GM12872 (cell line): ENCODE results near the gene SNX30.

ENCODE experiments used
- TF ChIP-seq, protein P1 (sequence below): IDR thresholded peaks from 3 replicates; pipeline ENCODE4 v1.5.1; 2011; ENCODE audit warnings: low read depth, mild to moderate bottlenecking, low read length, moderate library complexity; ENCODE audit not compliant: insufficient read depth

The SNX30 gene

DNA sequence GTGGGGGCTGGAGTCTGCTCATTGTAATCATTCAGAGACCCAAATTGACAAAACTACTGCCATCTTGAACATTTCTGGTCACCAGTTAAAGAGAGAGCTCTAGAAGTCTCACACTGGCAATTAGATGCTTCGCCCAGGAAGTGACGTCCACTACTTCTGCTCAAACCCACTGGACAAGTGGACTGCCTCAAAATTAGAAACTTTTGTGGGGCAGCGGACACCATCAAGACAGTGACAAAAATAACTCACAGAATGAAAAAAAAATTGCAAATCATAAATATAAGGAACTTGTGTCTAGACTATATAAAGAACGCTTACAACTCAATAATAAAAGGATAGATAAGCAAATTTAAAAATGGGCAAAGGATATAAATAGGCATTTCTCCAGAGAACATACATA, 149.9 kb downstream of the SNX30 start:
- TF ChIP-seq, protein P1, sequence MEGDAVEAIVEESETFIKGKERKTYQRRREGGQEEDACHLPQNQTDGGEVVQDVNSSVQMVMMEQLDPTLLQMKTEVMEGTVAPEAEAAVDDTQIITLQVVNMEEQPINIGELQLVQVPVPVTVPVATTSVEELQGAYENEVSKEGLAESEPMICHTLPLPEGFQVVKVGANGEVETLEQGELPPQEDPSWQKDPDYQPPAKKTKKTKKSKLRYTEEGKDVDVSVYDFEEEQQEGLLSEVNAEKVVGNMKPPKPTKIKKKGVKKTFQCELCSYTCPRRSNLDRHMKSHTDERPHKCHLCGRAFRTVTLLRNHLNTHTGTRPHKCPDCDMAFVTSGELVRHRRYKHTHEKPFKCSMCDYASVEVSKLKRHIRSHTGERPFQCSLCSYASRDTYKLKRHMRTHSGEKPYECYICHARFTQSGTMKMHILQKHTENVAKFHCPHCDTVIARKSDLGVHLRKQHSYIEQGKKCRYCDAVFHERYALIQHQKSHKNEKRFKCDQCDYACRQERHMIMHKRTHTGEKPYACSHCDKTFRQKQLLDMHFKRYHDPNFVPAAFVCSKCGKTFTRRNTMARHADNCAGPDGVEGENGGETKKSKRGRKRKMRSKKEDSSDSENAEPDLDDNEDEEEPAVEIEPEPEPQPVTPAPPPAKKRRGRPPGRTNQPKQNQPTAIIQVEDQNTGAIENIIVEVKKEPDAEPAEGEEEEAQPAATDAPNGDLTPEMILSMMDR, result no peak

DNA sequence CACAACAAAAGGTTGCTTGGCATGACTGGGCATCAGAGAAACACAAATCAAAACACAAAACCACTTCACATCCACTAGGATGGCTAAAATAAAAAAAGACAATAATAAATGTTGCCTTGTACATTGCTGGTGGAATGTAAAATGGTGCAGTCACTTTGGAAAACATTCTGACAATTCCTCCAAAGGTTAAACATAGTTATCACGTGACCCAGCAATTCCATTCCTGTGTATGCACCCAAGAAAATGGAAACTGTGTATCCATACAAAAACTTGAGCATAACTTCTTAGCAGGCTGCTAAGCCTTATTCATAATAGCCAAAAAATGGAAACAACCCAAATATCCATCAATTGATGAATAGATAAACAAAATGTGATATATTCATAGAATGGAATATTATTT, 150.3 kb downstream of the SNX30 start:
- TF ChIP-seq, protein P1, result no peak

DNA sequence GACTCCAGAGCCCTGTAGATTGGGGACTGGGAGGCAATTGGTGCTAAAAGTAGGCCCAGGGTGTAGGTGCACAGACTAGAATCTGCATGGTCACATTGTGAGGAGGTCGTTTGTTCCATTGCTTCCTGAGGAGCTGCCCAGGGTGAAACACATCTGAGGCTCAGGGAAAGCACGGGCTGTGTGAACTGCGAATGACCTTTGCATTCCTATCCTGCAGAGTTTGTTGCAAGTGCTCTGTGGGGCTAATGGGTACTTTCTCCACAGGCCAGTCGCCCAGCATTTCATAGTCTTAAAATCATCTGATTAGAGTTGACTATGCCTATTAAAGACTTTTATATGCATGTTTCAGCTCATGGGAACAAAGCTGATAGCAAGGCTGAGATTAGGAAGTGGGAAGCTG, 154.5 kb downstream of the SNX30 start:
- TF ChIP-seq, protein P1, result no peak

DNA sequence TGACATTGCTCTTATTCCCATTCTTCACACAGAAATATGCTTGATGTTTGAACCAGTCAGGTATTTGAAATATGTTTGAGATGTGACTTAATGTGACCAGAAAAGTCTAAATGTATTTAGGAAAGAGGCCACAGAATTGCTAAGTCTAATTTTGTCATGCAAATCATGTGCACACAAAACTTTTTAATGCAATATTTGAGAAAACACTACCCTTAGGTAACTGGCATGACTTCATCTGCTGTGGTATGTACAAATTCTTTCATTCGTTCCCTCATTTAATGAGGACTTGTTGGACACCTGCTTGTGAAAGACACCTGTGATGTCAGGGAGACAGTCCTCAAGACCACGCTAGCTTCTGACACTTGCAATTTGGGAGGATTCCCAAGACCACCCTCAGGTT, 161.2 kb downstream of the SNX30 start:
- TF ChIP-seq, protein P1, result no peak

DNA sequence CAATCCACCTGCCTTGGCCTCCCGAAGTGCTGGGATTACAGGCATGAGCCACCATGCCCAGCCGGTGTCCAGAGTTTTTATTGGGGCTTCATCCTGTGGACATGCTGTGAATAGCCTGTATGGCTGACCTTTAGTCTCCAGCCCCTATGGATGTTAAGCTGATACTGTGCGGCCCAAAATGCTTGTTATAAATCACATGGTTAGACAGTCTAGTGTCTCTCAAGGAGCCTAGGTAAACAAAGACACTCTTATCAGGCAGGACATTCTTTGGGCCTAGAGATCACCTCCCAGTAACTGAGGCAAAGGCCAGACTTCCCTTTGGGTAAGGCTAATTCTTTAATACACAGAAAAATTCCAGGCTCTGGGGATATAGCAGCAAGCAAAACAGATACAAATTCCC, 162.1 kb downstream of the SNX30 start:
- TF ChIP-seq, protein P1, result no peak

DNA sequence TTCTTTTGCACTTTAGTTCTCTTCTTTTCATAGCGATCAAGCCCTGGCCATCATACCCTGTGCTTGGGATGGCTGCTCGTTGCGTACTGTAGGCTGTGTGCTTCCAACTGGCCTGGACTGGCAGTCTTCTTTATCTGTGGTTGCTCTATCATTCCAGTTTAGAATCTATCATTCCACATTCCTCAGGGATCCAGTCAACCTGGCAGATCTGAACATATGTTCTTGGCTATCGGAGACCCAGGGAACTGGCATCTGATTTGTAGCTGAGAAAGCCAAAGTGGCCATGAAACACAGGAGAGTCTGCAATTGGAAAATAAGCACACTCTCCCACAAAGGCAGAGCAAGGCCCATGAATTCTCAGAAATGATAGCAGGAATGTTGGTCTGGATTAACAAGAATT, 162.8 kb downstream of the SNX30 start:
- TF ChIP-seq, protein P1, result no peak

DNA sequence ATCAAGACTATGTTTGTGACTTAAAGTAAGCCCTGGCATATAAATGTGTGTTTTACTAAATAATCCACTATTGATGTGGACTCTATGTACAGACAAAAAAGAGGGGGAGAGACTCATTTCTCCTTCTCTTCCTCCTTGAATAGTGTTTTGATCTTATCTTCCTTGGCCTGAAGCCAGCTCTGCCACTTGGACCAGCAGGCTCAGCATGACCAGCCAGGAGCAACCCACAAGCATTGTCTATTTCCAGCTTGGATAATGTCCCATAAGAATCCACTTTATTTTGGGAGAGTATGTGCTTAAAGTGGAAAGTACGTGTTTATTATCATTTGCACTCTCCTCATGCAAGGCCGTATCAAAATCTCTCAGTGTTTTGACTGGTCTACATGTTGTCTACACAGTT, 164.0 kb downstream of the SNX30 start:
- TF ChIP-seq, protein P1, result no peak
